Amniotic stem cell (primary cell): ENCODE data around the gene ERICH6.
"Not testable (repeated sequence)": the region's sequence is repeated elsewhere in the genome, so short reads cannot be mapped to it uniquely, and the experiment has no call there.

ENCODE experiments used
- DNase-seq: peaks from one replicate; lab custom pipeline; 2025; lab: John Stamatoyannopoulos, UW

Gene ERICH6

GRCh38 chr3:150682279-150682678 is 21.4 kb downstream of the ERICH6 start:
- DNase-seq, result no peak

DNA sequence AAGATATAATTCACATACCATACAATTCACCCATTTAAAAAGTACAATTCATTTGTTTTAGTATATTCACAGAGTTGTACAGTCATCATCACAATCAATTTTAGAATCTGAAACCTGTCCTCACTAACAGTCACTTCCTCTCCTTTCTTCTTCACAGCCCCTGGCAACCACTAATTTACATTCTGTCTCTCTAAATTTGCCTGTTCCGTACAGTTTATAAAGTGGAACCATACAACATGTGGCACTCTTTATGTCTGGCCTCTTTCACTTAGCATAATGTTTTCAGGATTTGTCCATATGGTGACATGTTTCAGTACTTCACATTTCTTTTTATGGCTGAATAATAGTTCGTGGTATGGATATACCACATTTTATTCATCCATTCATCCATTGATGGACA is 22.7 kb downstream of the ERICH6 start:
- no peak for DNase-seq

- DNase-seq, result no peak
Measured at GRCh38 chr3:150680562-150680961, 23.2 kb downstream of the ERICH6 start.

DNA sequence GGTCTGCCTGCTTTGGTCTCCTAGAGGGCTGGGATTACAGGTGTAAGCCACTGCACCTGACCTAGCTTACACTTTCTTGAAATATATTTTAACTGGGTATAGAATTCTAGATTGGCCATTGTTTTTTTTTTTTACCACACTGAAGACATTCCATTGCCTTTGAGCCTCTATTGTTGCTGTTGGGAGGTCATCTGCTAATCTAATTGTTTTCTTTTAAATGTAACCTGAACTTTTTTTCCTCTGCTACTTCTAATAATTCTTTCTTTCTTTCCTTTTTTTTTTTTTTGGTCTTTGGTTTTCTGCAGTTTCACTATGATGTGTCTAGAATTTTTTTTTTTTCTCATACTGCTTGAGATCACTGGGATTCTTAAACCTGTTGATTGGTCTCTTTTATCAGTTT is 28.1 kb downstream of the ERICH6 start:
- no peak for DNase-seq

GRCh38 chr3:150673966-150674365 is 29.8 kb downstream of the ERICH6 start:
- no peak for DNase-seq

DNA sequence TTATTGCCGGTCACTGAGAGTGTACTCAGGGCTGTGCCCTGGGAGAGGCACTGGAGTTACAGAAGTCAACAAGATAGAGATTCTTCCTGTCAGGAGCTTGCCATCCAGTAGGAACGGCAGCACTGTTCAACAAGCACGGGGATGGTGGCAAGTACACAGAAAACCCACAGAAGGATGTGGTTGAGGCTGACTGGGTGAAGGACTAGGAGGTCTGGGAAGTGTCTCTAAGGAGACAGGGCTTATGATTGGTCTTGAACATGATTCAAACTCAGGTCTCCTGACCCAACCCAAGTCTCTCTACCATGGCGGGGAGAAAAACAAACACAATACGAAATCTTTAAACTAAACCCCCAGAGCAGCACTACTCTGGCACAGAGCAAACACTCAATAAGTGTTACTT is 37.6 kb downstream of the ERICH6 start:
- no peak for DNase-seq

DNA sequence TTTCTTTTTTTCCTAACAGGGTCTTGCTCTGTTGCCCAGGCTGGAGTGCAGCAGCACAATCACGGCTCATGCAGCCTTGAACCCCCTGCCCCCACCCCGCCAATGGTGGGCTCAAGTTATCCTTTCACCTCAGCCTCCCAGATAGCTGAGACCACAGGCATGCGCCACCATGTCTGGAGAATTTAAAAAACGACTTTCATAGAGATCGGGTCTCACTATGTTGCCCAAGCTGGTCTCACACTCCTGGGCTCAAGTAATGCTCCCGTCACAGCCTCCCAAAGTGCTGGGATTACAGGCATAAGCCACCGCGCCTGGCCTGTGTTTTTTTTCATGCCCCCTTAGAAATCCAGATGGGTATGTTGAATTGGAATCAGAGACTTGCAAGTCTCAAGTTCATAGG is 40.3 kb downstream of the ERICH6 start:
- no peak for DNase-seq

GRCh38 chr3:150662410-150663200 is 41.1 kb downstream of the ERICH6 start:
- DNase-seq, result no peak

GRCh38 chr3:150656316-150656715 is 47.4 kb downstream of the ERICH6 start:
- DNase-seq, result no peak

GRCh38 chr3:150653110-150653561 is 50.6 kb downstream of the ERICH6 start:
- no peak for DNase-seq

DNA sequence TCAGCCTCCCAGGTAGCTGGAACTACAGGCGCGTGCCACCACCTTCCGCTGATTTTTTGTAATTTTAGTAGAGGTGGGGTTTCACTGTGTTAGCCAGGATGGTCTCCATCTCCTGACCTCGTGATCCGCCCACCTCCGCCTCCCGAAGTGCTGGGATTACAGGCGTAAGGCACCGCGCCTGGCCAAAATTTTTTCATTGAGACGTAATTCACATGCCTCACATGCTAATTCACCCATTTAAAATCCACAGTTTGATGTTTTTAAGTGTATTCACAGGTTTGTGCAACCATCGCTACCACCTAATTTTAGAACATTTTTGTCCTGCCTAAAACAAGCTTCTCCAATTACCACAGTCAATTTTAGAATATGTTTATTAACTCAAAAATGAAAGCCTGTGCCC is 63.5 kb downstream of the ERICH6 start:
- no peak for DNase-seq

DNA sequence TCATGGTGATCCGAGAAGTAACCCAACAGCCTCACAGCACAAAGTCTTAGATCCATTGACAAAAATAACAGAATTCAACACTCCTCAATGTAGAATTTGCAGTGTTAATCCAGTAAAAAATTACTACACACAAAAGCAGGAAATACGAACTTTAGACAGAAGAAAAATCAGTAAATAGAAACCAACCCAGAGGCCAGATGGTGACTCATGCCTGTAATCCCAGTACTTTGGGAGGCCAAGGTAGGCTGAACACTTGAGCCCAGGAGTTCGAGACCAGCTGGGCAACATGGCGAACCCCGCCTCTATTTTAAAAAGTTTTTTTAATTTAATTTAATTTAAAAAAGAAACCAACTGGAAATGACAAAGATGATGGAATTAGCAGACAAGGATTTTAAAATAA is 64.5 kb downstream of the ERICH6 start:
- DNase-seq, result no peak

- no peak for DNase-seq
Measured at GRCh38 chr3:150636258-150636657, 67.5 kb downstream of the ERICH6 start.

GRCh38 chr3:150635526-150635925 is 68.2 kb downstream of the ERICH6 start:
- no peak for DNase-seq

- DNase-seq, result no peak
Measured at GRCh38 chr3:150635076-150635475, 68.6 kb downstream of the ERICH6 start.

GRCh38 chr3:150631515-150632221 is 72.1 kb downstream of the ERICH6 start:
- DNase-seq, result no peak

DNA sequence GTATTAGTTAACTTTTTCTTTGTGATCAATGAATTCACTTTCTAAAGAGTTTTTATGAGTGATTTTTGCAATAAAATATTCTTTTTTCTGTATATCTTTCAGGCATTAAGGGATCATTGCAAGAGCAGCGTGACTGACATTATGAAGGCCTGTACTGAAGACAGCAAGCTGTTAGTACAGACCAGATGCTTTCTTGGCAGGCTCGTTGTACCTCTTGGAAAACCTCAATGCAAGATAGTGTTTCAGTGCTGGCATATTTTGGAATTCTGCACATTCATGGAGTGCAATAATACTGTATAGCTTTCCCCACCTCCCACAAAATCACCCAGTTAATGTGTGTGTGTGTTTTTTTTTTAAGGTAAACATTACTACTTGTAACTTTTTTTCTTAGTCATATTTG is 76.2 kb downstream of the ERICH6 start:
- DNase-seq, result no peak

DNA sequence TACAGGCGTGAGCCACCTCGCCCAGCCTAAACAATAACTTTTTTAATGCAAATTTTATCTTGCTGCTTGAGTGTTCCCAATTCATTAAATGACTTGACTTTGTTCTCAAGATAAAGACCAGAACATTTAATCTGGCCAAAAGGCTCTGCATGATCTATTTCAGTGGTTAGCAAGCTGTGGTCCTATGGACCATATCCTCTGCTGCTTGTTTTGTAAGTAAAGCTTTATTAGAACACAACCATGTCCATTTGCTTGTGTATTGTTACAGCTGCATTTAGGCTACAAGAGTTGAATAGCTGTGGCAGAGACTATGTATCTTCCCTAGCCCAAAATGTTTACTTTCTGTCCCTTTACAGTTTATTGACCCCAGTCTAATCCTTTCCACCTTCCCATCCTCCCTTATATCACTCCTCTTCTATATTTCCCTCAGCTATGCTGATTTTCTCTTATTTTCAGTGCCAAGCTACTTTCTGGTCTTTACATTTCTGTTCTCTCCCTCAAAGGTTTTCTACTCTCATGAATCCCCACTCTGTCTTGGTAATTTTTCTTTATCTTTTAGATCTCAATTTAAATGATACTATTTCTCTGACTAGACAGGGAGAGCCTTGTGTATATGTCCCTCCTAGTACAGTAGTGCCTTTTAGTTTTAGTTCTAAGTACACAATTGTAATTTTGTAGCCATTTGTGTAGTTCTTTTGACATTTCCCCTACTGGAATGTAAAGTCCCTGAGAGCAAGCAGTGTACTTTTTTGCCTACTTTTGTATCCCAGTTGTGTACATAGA is 77.4 kb downstream of the ERICH6 start:
- DNase-seq, result no peak

DNA sequence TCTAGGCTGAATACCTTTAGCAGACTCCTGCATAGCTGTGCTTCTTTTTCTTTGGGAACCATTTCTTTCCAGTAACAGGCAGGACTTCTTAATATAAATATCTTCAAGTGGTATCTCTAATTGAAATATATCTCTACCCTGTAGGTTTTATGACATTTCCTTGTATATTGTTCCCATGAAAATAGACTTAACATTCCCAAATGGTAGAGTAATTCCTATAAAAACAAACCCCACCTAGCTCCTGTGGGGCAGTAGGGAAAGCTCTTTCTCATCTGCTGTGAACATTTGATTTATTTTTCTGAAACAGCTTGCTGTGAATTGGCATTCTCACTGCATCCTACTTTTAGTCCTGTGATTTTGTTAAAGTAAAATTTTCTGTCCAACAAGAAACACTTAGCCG is 79.8 kb downstream of the ERICH6 start:
- no peak for DNase-seq

DNA sequence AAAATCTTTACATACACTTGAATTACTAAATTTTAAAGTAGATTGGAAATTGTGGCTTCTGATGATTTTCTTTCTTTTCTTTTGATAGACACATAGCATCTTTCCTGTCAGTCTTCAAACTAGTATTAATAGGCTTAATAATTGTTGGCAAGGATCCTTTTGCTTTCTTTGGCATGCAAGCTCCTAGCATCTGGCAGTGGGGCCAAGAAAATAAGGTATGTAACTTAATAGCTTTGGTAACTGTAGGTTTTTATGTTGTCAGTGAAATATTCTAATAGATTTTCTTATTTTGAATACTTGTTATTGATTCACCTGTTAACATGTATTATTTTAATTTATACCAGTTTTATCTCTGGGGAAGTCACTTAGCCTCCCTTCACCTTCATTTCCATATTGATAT is 80.8 kb downstream of the ERICH6 start:
- not testable (repeated sequence) for DNase-seq

DNA sequence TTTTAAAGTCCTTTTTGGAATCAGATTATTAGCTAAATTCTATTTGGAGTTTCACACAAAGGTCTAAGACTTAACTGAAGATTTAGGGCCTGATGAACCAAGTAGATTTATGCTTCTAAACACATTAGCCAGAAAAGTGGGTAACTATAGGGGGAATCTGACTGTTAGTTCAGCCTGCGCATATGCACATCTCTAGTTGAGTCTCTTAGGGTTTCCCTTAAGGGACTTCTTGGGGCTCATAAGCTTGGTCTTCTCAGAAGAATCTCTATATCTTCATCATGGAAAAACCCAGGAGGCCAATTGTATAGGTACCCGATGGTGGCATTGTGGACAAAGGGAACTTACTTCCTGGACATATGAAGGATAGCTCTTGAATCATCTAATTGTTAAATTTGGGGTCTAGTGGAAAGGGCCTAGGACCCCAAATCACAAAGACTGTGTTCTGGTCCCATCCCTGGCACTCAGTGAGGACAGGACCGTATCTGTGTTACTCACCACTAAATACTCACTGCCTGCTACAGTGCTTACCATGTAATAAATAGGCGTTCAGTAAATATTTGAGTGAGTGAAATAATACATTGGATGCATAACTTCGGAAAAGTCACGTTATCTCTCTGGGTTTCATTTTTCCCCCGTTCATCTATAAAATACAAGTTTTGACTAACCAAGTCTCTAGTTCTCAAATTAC is 83.6 kb downstream of the ERICH6 start:
- DNase-seq, result no peak
